Measurements from ENCODE around the gene CFAP97D2. TPM values are rescaled to one million over a fixed set of nuclear protein-coding genes. Genes with fewer than 3 reads are reported as not detected.

Gene CFAP97D2
- total and polyA plus RNA-seq, 2 of the 13 experiments (the other 11 are each of a cell fraction or from before 2014, with no cell fraction given), result not detected

DNA sequence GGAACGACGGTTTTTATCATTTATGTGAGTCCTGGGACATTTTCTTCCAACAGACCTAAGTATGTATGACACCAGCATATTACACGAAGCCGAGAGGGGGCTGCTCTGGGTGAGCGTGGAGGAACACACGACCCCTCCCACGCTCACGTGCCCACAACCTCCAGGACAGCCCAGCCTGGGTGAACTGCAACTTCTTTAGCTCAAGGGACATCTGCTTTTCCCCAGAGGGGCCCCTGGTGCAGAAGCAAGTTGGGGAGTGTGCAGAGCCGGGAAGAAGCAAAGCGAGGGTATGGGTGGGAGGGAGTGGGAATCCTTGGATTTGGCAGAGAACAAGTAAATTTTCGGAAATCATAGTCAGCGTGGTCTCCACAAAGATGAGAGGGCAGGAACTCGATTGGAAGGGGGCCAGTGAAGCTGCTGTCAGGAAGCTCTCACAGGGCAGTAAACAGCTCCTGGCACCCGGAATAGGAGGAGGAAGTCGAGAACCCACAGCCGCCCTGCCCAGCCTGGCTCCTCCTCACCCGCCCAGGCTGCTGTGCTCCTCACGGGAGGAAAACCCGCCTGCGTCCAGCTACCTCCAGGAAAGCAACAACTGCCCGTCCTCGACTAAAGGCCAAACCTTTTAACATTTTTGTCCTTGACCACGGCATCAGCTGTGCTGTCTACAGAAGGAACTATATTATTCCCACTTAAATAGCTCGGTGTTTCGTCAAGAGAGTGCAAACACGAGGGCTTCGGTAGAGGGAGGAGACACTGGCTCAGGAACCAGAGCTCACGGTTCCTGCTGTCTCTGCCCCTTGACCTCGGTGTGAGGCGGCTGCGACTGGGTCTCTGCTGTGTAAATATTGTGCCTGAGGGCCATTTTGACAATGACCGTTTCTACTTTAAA lies 17.2 kb upstream of the CFAP97D2 start (continued):
- peak; percentile 61 for TF ChIP-seq YY1 (IDR thresholded peaks at IDR 0.05; ENCODE audit: insufficient read depth, insufficient replicate concordance, low read depth, low read length)
- TF ChIP-seq, protein P1, sequence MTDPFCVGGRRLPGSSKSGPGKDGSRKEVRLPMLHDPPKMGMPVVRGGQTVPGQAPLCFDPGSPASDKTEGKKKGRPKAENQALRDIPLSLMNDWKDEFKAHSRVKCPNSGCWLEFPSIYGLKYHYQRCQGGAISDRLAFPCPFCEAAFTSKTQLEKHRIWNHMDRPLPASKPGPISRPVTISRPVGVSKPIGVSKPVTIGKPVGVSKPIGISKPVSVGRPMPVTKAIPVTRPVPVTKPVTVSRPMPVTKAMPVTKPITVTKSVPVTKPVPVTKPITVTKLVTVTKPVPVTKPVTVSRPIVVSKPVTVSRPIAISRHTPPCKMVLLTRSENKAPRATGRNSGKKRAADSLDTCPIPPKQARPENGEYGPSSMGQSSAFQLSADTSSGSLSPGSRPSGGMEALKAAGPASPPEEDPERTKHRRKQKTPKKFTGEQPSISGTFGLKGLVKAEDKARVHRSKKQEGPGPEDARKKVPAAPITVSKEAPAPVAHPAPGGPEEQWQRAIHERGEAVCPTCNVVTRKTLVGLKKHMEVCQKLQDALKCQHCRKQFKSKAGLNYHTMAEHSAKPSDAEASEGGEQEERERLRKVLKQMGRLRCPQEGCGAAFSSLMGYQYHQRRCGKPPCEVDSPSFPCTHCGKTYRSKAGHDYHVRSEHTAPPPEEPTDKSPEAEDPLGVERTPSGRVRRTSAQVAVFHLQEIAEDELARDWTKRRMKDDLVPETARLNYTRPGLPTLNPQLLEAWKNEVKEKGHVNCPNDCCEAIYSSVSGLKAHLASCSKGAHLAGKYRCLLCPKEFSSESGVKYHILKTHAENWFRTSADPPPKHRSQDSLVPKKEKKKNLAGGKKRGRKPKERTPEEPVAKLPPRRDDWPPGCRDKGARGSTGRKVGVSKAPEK (CRISPR knock-in tag; IDR thresholded peaks at IDR 0.05; ENCODE audit: borderline replicate concordance), result no peak
- TF ChIP-seq, protein P2, sequence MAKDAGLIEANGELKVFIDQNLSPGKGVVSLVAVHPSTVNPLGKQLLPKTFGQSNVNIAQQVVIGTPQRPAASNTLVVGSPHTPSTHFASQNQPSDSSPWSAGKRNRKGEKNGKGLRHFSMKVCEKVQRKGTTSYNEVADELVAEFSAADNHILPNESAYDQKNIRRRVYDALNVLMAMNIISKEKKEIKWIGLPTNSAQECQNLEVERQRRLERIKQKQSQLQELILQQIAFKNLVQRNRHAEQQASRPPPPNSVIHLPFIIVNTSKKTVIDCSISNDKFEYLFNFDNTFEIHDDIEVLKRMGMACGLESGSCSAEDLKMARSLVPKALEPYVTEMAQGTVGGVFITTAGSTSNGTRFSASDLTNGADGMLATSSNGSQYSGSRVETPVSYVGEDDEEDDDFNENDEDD (CRISPR knock-in tag; IDR thresholded peaks at IDR 0.05; ENCODE audit: borderline replicate concordance), result peak; percentile 56; the same call in 1 of the 2 replicates
- TF ChIP-seq TARDBP (CRISPR knock-in tag; IDR thresholded peaks at IDR 0.05), result peak; percentile 51; the same call in 1 of the 2 replicates
- peak; percentile 30; the same call in 1 of the 2 replicates for TF ChIP-seq CREM (IDR thresholded peaks at IDR 0.05)
- no peak for TF ChIP-seq CREM (CRISPR knock-in tag; IDR thresholded peaks at IDR 0.05)
- TF ChIP-seq BORCS8-MEF2B (CRISPR knock-in tag; IDR thresholded peaks at IDR 0.05), result 0 out of 2 replicates have a peak, but pooled peaks have one; percentile 41
- TF ChIP-seq, protein P3, sequence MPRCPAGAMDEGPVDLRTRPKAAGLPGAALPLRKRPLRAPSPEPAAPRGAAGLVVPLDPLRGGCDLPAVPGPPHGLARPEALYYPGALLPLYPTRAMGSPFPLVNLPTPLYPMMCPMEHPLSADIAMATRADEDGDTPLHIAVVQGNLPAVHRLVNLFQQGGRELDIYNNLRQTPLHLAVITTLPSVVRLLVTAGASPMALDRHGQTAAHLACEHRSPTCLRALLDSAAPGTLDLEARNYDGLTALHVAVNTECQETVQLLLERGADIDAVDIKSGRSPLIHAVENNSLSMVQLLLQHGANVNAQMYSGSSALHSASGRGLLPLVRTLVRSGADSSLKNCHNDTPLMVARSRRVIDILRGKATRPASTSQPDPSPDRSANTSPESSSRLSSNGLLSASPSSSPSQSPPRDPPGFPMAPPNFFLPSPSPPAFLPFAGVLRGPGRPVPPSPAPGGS (CRISPR knock-in tag; IDR thresholded peaks at IDR 0.05), result peak; percentile 31; the same call in 1 of the 2 replicates
- TF ChIP-seq, protein P4, sequence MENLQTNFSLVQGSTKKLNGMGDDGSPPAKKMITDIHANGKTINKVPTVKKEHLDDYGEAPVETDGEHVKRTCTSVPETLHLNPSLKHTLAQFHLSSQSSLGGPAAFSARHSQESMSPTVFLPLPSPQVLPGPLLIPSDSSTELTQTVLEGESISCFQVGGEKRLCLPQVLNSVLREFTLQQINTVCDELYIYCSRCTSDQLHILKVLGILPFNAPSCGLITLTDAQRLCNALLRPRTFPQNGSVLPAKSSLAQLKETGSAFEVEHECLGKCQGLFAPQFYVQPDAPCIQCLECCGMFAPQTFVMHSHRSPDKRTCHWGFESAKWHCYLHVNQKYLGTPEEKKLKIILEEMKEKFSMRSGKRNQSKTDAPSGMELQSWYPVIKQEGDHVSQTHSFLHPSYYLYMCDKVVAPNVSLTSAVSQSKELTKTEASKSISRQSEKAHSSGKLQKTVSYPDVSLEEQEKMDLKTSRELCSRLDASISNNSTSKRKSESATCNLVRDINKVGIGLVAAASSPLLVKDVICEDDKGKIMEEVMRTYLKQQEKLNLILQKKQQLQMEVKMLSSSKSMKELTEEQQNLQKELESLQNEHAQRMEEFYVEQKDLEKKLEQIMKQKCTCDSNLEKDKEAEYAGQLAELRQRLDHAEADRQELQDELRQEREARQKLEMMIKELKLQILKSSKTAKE (CRISPR knock-in tag; IDR thresholded peaks at IDR 0.05; ENCODE audit: borderline replicate concordance), result peak; percentile 58; the same call in 1 of the 2 replicates
- no peak for TF ChIP-seq SALL2 (CRISPR knock-in tag; IDR thresholded peaks at IDR 0.05)
- peak; percentile 44; the same call in 1 of the 2 replicates for TF ChIP-seq ZMYM4 (CRISPR knock-in tag; IDR thresholded peaks at IDR 0.05)
- peak; percentile 56; the same call in 1 of the 2 replicates for TF ChIP-seq ZNF232 (CRISPR knock-in tag; IDR thresholded peaks at IDR 0.05; ENCODE audit: borderline replicate concordance)
- TF ChIP-seq ZNF331 (CRISPR knock-in tag; IDR thresholded peaks at IDR 0.05), result 0 out of 2 replicates have a peak, but pooled peaks have one; percentile 36
- no peak for TF ChIP-seq FOXA1 (IDR thresholded peaks at IDR 0.05)
- TF ChIP-seq FOXA1 (CRISPR knock-in tag; IDR thresholded peaks at IDR 0.05), result peak; percentile 47
- peak; percentile 16; the same call in 1 of the 2 replicates for TF ChIP-seq SAP130 (CRISPR knock-in tag; IDR thresholded peaks at IDR 0.05; ENCODE audit: low read depth)
- TF ChIP-seq, protein P5, sequence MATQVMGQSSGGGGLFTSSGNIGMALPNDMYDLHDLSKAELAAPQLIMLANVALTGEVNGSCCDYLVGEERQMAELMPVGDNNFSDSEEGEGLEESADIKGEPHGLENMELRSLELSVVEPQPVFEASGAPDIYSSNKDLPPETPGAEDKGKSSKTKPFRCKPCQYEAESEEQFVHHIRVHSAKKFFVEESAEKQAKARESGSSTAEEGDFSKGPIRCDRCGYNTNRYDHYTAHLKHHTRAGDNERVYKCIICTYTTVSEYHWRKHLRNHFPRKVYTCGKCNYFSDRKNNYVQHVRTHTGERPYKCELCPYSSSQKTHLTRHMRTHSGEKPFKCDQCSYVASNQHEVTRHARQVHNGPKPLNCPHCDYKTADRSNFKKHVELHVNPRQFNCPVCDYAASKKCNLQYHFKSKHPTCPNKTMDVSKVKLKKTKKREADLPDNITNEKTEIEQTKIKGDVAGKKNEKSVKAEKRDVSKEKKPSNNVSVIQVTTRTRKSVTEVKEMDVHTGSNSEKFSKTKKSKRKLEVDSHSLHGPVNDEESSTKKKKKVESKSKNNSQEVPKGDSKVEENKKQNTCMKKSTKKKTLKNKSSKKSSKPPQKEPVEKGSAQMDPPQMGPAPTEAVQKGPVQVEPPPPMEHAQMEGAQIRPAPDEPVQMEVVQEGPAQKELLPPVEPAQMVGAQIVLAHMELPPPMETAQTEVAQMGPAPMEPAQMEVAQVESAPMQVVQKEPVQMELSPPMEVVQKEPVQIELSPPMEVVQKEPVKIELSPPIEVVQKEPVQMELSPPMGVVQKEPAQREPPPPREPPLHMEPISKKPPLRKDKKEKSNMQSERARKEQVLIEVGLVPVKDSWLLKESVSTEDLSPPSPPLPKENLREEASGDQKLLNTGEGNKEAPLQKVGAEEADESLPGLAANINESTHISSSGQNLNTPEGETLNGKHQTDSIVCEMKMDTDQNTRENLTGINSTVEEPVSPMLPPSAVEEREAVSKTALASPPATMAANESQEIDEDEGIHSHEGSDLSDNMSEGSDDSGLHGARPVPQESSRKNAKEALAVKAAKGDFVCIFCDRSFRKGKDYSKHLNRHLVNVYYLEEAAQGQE (IDR thresholded peaks at IDR 0.05; ENCODE audit: borderline replicate concordance in 1 of 2, low read depth in 1 of 2, low read length in 2 of 2), result no peak

All from HepG2 (cell line).